Neural progenitor cell (in vitro differentiated cells): ENCODE measurements around the gene TIMP2. TPM values are rescaled to one million over a fixed set of nuclear protein-coding genes. Genes with fewer than 3 reads are reported as not detected.
"Not testable (repeated sequence)": the region's sequence is repeated elsewhere in the genome, so short reads cannot be mapped to it uniquely, and the experiment has no call there.

Experiments used
- DNase-seq: peaks from one replicate; pipeline ENCODE4 v3.0.0-alpha.2; 2016; ENCODE audit warnings: low spot score
- H2AFZ ChIP-seq: fragments of 200-600 bp; sonication (generic); replicated peaks from 2 replicates; pipeline ENCODE4 v1.6.1; 2016; ENCODE audit warnings: antibody characterized with exemption
- H3F3A ChIP-seq: fragments of 200-600 bp; sonication (generic); 2 replicates; pipeline ENCODE4 v1.6.1; 2016; ENCODE audit warnings: antibody characterized with exemption, low read depth
- H3K27ac ChIP-seq: fragments of 200-600 bp; sonication (generic); 2 replicates; pipeline ENCODE4 v1.5.1; 2016; ENCODE audit warnings: mild to moderate bottlenecking
- H3K27me3 ChIP-seq: fragments of 200-600 bp; sonication (generic); 2 replicates; pipeline ENCODE4 v1.6.1; 2016; ENCODE audit warnings: mild to moderate bottlenecking, moderate library complexity
- H3K36me3 ChIP-seq: fragments of 200-600 bp; sonication (generic); 2 replicates; pipeline ENCODE4 v1.5.1; 2016
- H3K4me1 ChIP-seq: fragments of 200-600 bp; sonication (generic); 2 replicates; pipeline ENCODE4 v1.6.1; 2016; ENCODE audit warnings: mixed run types
- H3K4me2 ChIP-seq: fragments of 200-600 bp; sonication (generic); 2 replicates; pipeline ENCODE4 v1.6.1; 2016
- H3K4me3 ChIP-seq: fragments of 200-600 bp; sonication (generic); 2 replicates; pipeline ENCODE4 v1.5.1; 2016
- H3K79me2 ChIP-seq: fragments of 200-600 bp; sonication (generic); 2 replicates; pipeline ENCODE4 v1.6.1; 2016; ENCODE audit warnings: low read depth
- H3K9ac ChIP-seq: fragments of 200-600 bp; sonication (generic); 2 replicates; pipeline ENCODE4 v1.6.1; 2016
- H3K9me3 ChIP-seq: fragments of 200-600 bp; sonication (generic); 2 replicates; pipeline ENCODE4 v1.5.1; 2016; ENCODE audit warnings: low read depth
- H4K20me1 ChIP-seq: fragments of 200-600 bp; sonication (generic); 2 replicates; pipeline ENCODE4 v1.6.1; 2016; ENCODE audit warnings: low read depth
- H3K27ac Mint-ChIP-seq: 3 replicates; pipeline ENCODE4 v1.8.0; 2021; ENCODE audit warnings: mixed read lengths
- H3K27me3 Mint-ChIP-seq: 2 replicates; pipeline ENCODE4 v1.8.0; 2022; ENCODE audit warnings: low read depth, mild to moderate bottlenecking, inconsistent platforms, moderate library complexity, mixed read lengths; ENCODE audit not compliant: insufficient read depth
- H3K36me3 Mint-ChIP-seq: 3 replicates; pipeline ENCODE4 v1.8.0; 2021; ENCODE audit warnings: mixed read lengths
- H3K4me1 Mint-ChIP-seq: 3 replicates; pipeline ENCODE4 v1.8.0; 2021; ENCODE audit warnings: mixed read lengths
- H3K4me3 Mint-ChIP-seq: 3 replicates; pipeline ENCODE4 v1.8.0; 2021; ENCODE audit warnings: mild to moderate bottlenecking, moderate library complexity, mixed read lengths
- H3K9me3 Mint-ChIP-seq: 3 replicates; pipeline ENCODE4 v1.8.0; 2020; ENCODE audit warnings: mixed read lengths
- CTCF ChIP-seq: fragments of 200-600 bp; sonication (generic); IDR thresholded peaks from 2 replicates; pipeline ENCODE4 v1.5.1; 2017; ENCODE audit warnings: antibody characterized with exemption, mild to moderate bottlenecking
- EZH2 ChIP-seq: fragments of 200-600 bp; sonication (generic); IDR thresholded peaks from 2 replicates; pipeline ENCODE4 v1.6.1; 2017; ENCODE audit warnings: antibody characterized with exemption, mild to moderate bottlenecking, moderate library complexity
- EZH2phosphoT487 ChIP-seq: fragments of 200-600 bp; sonication (generic); IDR thresholded peaks from 2 replicates; pipeline ENCODE4 v1.6.1; 2017; ENCODE audit warnings: antibody characterized with exemption
- total RNA-seq: library from RNA; depleted of rRNA; stranded (reverse); fragments of >200 nt; gene quantifications from 2 replicates; pipeline ENCODE4 v1.2.3, GENCODE V29; 2015; ENCODE audit warnings: low replicate concordance

The TIMP2 gene
- total RNA-seq, 1 donor from 2014 or later, result 19.8 TPM

DNA sequence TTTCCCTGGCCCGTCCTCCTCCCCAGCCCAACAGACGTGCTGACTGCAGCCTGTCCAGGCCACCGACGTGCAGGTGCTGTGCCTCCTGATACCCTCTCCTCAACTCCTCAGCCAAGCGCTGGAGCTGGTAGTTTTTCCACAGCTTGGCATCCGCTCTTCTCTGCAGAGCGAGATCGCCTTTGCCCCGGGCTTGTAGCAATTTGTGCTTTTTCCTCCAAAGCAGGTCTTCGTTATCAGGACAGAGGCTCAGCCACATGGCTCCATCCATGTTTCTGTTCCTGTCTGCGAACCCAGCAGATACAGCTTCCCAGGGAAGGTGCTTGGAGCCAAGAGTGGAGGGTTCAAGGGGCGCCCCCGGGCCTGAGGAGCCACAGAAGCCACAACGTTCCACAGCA is 33.1 kb downstream of the TIMP2 start:
- peaks cover 12% of the 10 kb centered on the region for H3K79me2 ChIP-seq
- H3K9me3 ChIP-seq, result no peaks in the 10 kb centered on the region
- TF ChIP-seq EZH2phosphoT487, result no peak
- no peak for TF ChIP-seq CTCF
- TF ChIP-seq EZH2, result no peak
- H3F3A ChIP-seq, result no peaks in the 10 kb centered on the region
- no peak overlapping the region for H3K4me2 ChIP-seq
- no peaks in the 10 kb centered on the region for H3K4me1 ChIP-seq
- no peaks in the 10 kb centered on the region for H3K36me3 ChIP-seq
- H3K27ac ChIP-seq, result peak overlapping the region; percentile 49
- Mint-ChIP-seq H3K9me3 (no peaks in the 10 kb centered on the region), H3K27me3 (peaks cover 4% of the 10 kb centered on the region), H3K4me3 (no peak overlapping the region), H3K4me1 (peaks cover 50% of the 10 kb centered on the region), H3K27ac (peak overlapping the region; percentile 82), H3K36me3 (peaks cover 3% of the 10 kb centered on the region)
- no peak overlapping the region for H3K4me3 ChIP-seq
- DNase-seq, result no peak
- no peak overlapping the region for H3K9ac ChIP-seq
- no peak overlapping the region for H2AFZ ChIP-seq
- H4K20me1 ChIP-seq, result peaks cover 66% of the 10 kb centered on the region
- H3K27me3 ChIP-seq, result no peaks in the 10 kb centered on the region

- H3F3A ChIP-seq, result no peaks in the 10 kb centered on the region
- peaks cover 13% of the 10 kb centered on the region for H3K79me2 ChIP-seq
Measured at GRCh38 chr17:78891406-78892061, 33.7 kb downstream of the TIMP2 start.

DNA sequence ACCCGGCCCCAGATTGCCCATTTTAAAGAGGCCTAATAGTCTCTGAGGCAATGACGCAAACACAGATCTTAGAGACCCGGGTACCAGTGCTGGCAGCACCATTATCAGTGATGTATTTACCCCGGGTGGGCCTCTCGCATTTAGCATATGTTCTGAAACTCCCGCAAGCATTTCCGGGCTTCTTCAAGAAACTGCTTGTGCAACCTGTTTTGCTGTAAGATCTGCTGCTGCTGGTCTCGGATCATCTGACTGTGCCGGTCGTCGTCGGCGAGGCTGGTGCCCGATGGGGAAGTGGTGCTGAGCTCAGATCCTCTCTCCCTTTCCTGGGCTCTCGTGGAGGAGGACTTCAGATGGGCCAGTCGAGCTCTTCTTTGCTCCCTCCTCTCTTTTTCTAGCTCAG is 34.7 kb downstream of the TIMP2 start:
- Histone ChIP-seq H3K27me3 (no peaks in the 10 kb centered on the region), H3K9ac (no peak overlapping the region), H3K4me3 (no peak overlapping the region), H3K36me3 (no peaks in the 10 kb centered on the region), H2AFZ (no peak overlapping the region), H3K79me2 (peaks cover 14% of the 10 kb centered on the region), H3K27ac (no peak overlapping the region), H4K20me1 (peaks cover 50% of the 10 kb centered on the region), H3K9me3 (no peaks in the 10 kb centered on the region), H3F3A (no peaks in the 10 kb centered on the region), H3K4me1 (no peaks in the 10 kb centered on the region), H3K4me2 (no peak overlapping the region)
- H3K4me3 Mint-ChIP-seq, result no peak overlapping the region
- H3K4me1 Mint-ChIP-seq, result peaks cover 52% of the 10 kb centered on the region
- TF ChIP-seq EZH2phosphoT487 (no peak), EZH2 (no peak), CTCF (no peak)
- H3K36me3 Mint-ChIP-seq, result peaks cover 3% of the 10 kb centered on the region
- peaks cover 2% of the 10 kb centered on the region for H3K27me3 Mint-ChIP-seq
- no peak overlapping the region for H3K27ac Mint-ChIP-seq
- H3K9me3 Mint-ChIP-seq, result no peaks in the 10 kb centered on the region
- no peak for DNase-seq

More at GRCh38 chr17:78891406-78892061, 33.7 kb downstream of the TIMP2 start:
- no peaks in the 10 kb centered on the region for H3K4me1 ChIP-seq
- no peak for DNase-seq
- peaks cover 61% of the 10 kb centered on the region for H4K20me1 ChIP-seq
- Mint-ChIP-seq H3K27me3 (peaks cover 4% of the 10 kb centered on the region), H3K9me3 (no peaks in the 10 kb centered on the region), H3K27ac (peak overlapping the region; percentile 82), H3K36me3 (peaks cover 3% of the 10 kb centered on the region), H3K4me3 (peak overlapping the region; percentile 49), H3K4me1 (peaks cover 55% of the 10 kb centered on the region)
- H2AFZ ChIP-seq, result no peak overlapping the region
- H3K9me3 ChIP-seq, result no peaks in the 10 kb centered on the region
- no peaks in the 10 kb centered on the region for H3K36me3 ChIP-seq
- no peak overlapping the region for H3K4me2 ChIP-seq
- no peak overlapping the region for H3K9ac ChIP-seq
- TF ChIP-seq EZH2, result no peak
- no peak for TF ChIP-seq CTCF
- no peak for TF ChIP-seq EZH2phosphoT487
- H3K27me3 ChIP-seq, result no peaks in the 10 kb centered on the region
- H3K4me3 ChIP-seq, result no peak overlapping the region
- no peak overlapping the region for H3K27ac ChIP-seq

GRCh38 chr17:78890096-78890495 is 35.1 kb downstream of the TIMP2 start:
- Histone ChIP-seq H4K20me1 (peaks cover 46% of the 10 kb centered on the region), H3K79me2 (peaks cover 14% of the 10 kb centered on the region)
- H3K4me3 ChIP-seq, H3K27ac ChIP-seq, H3K9ac ChIP-seq, H3K36me3 ChIP-seq, H3K4me2 ChIP-seq, H3K9me3 ChIP-seq, H3K27ac Mint-ChIP-seq, H3K36me3 Mint-ChIP-seq, H3K9me3 Mint-ChIP-seq, H3K4me3 Mint-ChIP-seq, H3K4me1 ChIP-seq, DNase-seq, H3F3A ChIP-seq, H3K27me3 ChIP-seq, H2AFZ ChIP-seq, H3K27me3 Mint-ChIP-seq: not testable (repeated sequence)
- H3K4me1 Mint-ChIP-seq, result peaks cover 49% of the 10 kb centered on the region
